GM23338 (cell line): ENCODE measurements around the gene MID1. TPM values are rescaled to one million over a fixed set of nuclear protein-coding genes. Genes with fewer than 3 reads are reported as not detected.
A peak's percentile ranks its signal among the peaks of the same experiment; 100 is the strongest.

Experiments used
- ATAC-seq: fragments of 200-7000 bp; cut with Tn5 transposase; 3 replicates; pipeline ENCODE4 v1.9.1; 2020
- DNase-seq: peaks from one replicate; pipeline ENCODE4 v3.0.0-alpha.2; 2015; ENCODE audit warnings: low spot score
- H2AFZ ChIP-seq: fragments of 200-600 bp; sonication (generic); 2 replicates; pipeline ENCODE4 v1.8.0; 2016; ENCODE audit warnings: antibody characterized with exemption, mild to moderate bottlenecking, moderate library complexity
- H3F3A ChIP-seq: fragments of 200-600 bp; sonication (generic); replicated peaks from 2 replicates; pipeline ENCODE4 v1.8.0; 2017; ENCODE audit warnings: antibody characterized with exemption, mixed run types, low read depth
- H3K27ac ChIP-seq: fragments of 200-600 bp; sonication (generic); 2 replicates; pipeline ENCODE4 v1.6.1; 2016; ENCODE audit warnings: low read depth
- H3K27me3 ChIP-seq: fragments of 200-600 bp; sonication (generic); 2 replicates; pipeline ENCODE4 v1.8.0; 2016; ENCODE audit warnings: mild to moderate bottlenecking, mixed run types, moderate library complexity; ENCODE audit not compliant: insufficient read depth
- H3K36me3 ChIP-seq: fragments of 200-600 bp; sonication (generic); 2 replicates; pipeline ENCODE4 v1.8.0; 2016; ENCODE audit warnings: mild to moderate bottlenecking; ENCODE audit not compliant: insufficient read depth
- H3K4me1 ChIP-seq: fragments of 200-600 bp; sonication (generic); 2 replicates; pipeline ENCODE4 v1.8.0; 2016; ENCODE audit warnings: mild to moderate bottlenecking, moderate library complexity; ENCODE audit not compliant: insufficient read depth
- H3K4me2 ChIP-seq: fragments of 200-600 bp; sonication (generic); 2 replicates; pipeline ENCODE4 v1.7.1; 2017; ENCODE audit warnings: mixed run types
- H3K4me3 ChIP-seq: fragments of 200-600 bp; sonication (generic); 2 replicates; pipeline ENCODE4 v1.6.1; 2016; ENCODE audit warnings: mixed run types
- H3K79me2 ChIP-seq: fragments of 200-600 bp; sonication (generic); replicated peaks from 2 replicates; pipeline ENCODE4 v1.8.0; 2017; ENCODE audit warnings: mild to moderate bottlenecking; ENCODE audit not compliant: insufficient read depth
- H3K9me2 ChIP-seq: fragments of 200-600 bp; sonication (generic); 2 replicates; pipeline ENCODE4 v1.8.0; 2017; ENCODE audit not compliant: insufficient read depth
- H4K20me1 ChIP-seq: fragments of 200-600 bp; sonication (generic); replicated peaks from 2 replicates; pipeline ENCODE4 v1.8.0; 2017; ENCODE audit warnings: mild to moderate bottlenecking; ENCODE audit not compliant: insufficient read depth
- H3K27ac Mint-ChIP-seq: 2 replicates; pipeline ENCODE4 v1.8.0; 2020; ENCODE audit warnings: inconsistent platforms, mild to moderate bottlenecking, moderate library complexity, mixed read lengths
- H3K27me3 Mint-ChIP-seq: 3 replicates; pipeline ENCODE4 v1.8.0; 2022; ENCODE audit warnings: low read depth, mild to moderate bottlenecking, moderate library complexity, mixed read lengths, inconsistent platforms; ENCODE audit not compliant: insufficient read depth, poor library complexity
- H3K36me3 Mint-ChIP-seq: 3 replicates; pipeline ENCODE4 v1.8.0; 2021; ENCODE audit warnings: low read depth, mild to moderate bottlenecking, inconsistent platforms, moderate library complexity, mixed read lengths
- H3K4me1 Mint-ChIP-seq: 3 replicates; pipeline ENCODE4 v1.8.0; 2020; ENCODE audit warnings: mild to moderate bottlenecking, inconsistent platforms, mixed read lengths
- H3K4me3 Mint-ChIP-seq: 3 replicates; pipeline ENCODE4 v1.8.0; 2021; ENCODE audit warnings: moderate library complexity, mild to moderate bottlenecking, inconsistent platforms, mixed read lengths
- H3K9me3 Mint-ChIP-seq: 3 replicates; pipeline ENCODE4 v1.8.0; 2020; ENCODE audit warnings: moderate library complexity, mild to moderate bottlenecking, inconsistent platforms, mixed read lengths
- CREB1 ChIP-seq: fragments of 250-450 bp; sonication (Bioruptor Pico); IDR thresholded peaks from 2 replicates; pipeline ENCODE4 v1.5.0; 2020; ENCODE audit warnings: low read depth, mild to moderate bottlenecking, moderate library complexity
- CTCF ChIP-seq, 2 experiments: fragments of 200-600 bp in 1 of 2; sonication (generic) in 1 of 2; conservative IDR thresholded peaks; 2 replicates each; pipeline versions ENCODE4 v1.5.1 to v1.6.1; 2016 to 2017; ENCODE audit warnings: antibody characterized with exemption in 2 of 2, low read depth in 2 of 2, mild to moderate bottlenecking in 2 of 2, moderate library complexity in 1 of 2
- EZH2 ChIP-seq: fragments of 200-600 bp; sonication (generic); IDR thresholded peaks from one replicate; pipeline ENCODE4 v1.8.0; 2017; ENCODE audit warnings: antibody characterized with exemption, mild to moderate bottlenecking, low read depth; ENCODE audit not compliant: unreplicated experiment
- EZH2phosphoT487 ChIP-seq: fragments of 200-600 bp; sonication (generic); IDR thresholded peaks from one replicate; pipeline ENCODE4 v1.8.1; 2018; ENCODE audit warnings: antibody characterized with exemption; ENCODE audit not compliant: unreplicated experiment
- JUNB ChIP-seq: IDR thresholded peaks from one replicate; pipeline ENCODE4 v1.6.1; 2016; ENCODE audit warnings: antibody characterized with exemption; ENCODE audit not compliant: unreplicated experiment
- NANOG ChIP-seq: IDR thresholded peaks from 2 replicates; pipeline ENCODE4 v1.6.1; 2016; ENCODE audit warnings: antibody characterized with exemption, borderline replicate concordance
- POLR2AphosphoS5 ChIP-seq: IDR thresholded peaks from 2 replicates; pipeline ENCODE4 v1.6.1; 2016; ENCODE audit warnings: antibody characterized with exemption, low read depth
- STAT1 ChIP-seq: IDR thresholded peaks from one replicate; pipeline ENCODE4 v1.6.1; 2016; ENCODE audit warnings: antibody characterized with exemption; ENCODE audit not compliant: unreplicated experiment
- ZNF114 ChIP-seq: fragments of 250-450 bp; sonication (Bioruptor Pico); IDR thresholded peaks from 2 replicates; pipeline ENCODE4 v1.5.0; 2020; ENCODE audit warnings: mild to moderate bottlenecking, moderate library complexity
- ZNF331 ChIP-seq: fragments of 250-450 bp; sonication (Bioruptor Pico); IDR thresholded peaks from 2 replicates; pipeline ENCODE4 v1.5.0; 2020; ENCODE audit warnings: low read depth, mild to moderate bottlenecking, moderate library complexity
- polyA plus RNA-seq: library from polyadenylated mRNA; unstranded; fragments of >200 nt; fragmentation: Nextera tagmentation; extraction: Ambion mirVana; gene quantifications from 2 replicates; pipeline ENCODE4 v1.2.1, GENCODE V29; 2016
- total RNA-seq: library from RNA; depleted of rRNA; stranded (reverse); fragments of >200 nt; shearing (Covaris generic); gene quantifications from 2 replicates; pipeline ENCODE4 v1.2.3, GENCODE V29; 2014
- TF ChIP-seq, protein P1 (sequence below): IDR thresholded peaks from 2 replicates; pipeline ENCODE4 v1.6.1; 2016; ENCODE audit warnings: antibody characterized with exemption
- TF ChIP-seq, protein P2 (sequence below): fragments of 250-450 bp; sonication (Bioruptor Pico); IDR thresholded peaks from 2 replicates; pipeline ENCODE4 v1.5.0; 2020; ENCODE audit warnings: mild to moderate bottlenecking, moderate library complexity
- TF ChIP-seq, protein P3 (sequence below): IDR thresholded peaks from one replicate; pipeline ENCODE4 v1.6.1; 2018; ENCODE audit warnings: antibody characterized with exemption; ENCODE audit not compliant: unreplicated experiment

Gene MID1
- total and polyA plus RNA-seq, 2 experiments from 2014 or later = 27.2 to 39.3 TPM

GRCh38 chrX:10534611-10535010 lies 85.8 kb downstream of the MID1 start:
- Histone ChIP-seq H3K4me3 (no peak overlapping the region), H3K27me3 (no peaks in the 10 kb centered on the region), H3K36me3 (no peaks in the 10 kb centered on the region), H4K20me1 (no peaks in the 10 kb centered on the region), H3K4me2 (no peak overlapping the region), H3K9me2 (no peaks in the 10 kb centered on the region), H3K4me1 (peaks cover 22% of the 10 kb centered on the region), H3K27ac (peak overlapping the region; percentile 67; the same call in 1 of the 2 replicates), H3K79me2 (peaks cover 35% of the 10 kb centered on the region), H3F3A (no peaks in the 10 kb centered on the region), H2AFZ (no peak overlapping the region)
- Mint-ChIP-seq H3K9me3 (no peaks in the 10 kb centered on the region), H3K27me3 (no peaks in the 10 kb centered on the region), H3K4me3 (no peak overlapping the region), H3K4me1 (peaks cover 14% of the 10 kb centered on the region; the same call in 2 of the 3 replicates), H3K27ac (no peak overlapping the region; the same call in 1 of the 2 replicates), H3K36me3 (no peaks in the 10 kb centered on the region)
- TF ChIP-seq EZH2 = no peak
- no peak for TF ChIP-seq NANOG
- no peak for TF ChIP-seq STAT1
- no peak for TF ChIP-seq POLR2AphosphoS5
- TF ChIP-seq EZH2phosphoT487 = no peak
- TF ChIP-seq JUNB = no peak
- TF ChIP-seq CTCF (conservative IDR thresholded peaks at IDR 0.05; ENCODE audit: low read depth in 2 of 2) = no peak
- TF ChIP-seq, protein P1, sequence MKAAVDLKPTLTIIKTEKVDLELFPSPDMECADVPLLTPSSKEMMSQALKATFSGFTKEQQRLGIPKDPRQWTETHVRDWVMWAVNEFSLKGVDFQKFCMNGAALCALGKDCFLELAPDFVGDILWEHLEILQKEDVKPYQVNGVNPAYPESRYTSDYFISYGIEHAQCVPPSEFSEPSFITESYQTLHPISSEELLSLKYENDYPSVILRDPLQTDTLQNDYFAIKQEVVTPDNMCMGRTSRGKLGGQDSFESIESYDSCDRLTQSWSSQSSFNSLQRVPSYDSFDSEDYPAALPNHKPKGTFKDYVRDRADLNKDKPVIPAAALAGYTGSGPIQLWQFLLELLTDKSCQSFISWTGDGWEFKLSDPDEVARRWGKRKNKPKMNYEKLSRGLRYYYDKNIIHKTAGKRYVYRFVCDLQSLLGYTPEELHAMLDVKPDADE = no peak
- TF ChIP-seq, protein P2, sequence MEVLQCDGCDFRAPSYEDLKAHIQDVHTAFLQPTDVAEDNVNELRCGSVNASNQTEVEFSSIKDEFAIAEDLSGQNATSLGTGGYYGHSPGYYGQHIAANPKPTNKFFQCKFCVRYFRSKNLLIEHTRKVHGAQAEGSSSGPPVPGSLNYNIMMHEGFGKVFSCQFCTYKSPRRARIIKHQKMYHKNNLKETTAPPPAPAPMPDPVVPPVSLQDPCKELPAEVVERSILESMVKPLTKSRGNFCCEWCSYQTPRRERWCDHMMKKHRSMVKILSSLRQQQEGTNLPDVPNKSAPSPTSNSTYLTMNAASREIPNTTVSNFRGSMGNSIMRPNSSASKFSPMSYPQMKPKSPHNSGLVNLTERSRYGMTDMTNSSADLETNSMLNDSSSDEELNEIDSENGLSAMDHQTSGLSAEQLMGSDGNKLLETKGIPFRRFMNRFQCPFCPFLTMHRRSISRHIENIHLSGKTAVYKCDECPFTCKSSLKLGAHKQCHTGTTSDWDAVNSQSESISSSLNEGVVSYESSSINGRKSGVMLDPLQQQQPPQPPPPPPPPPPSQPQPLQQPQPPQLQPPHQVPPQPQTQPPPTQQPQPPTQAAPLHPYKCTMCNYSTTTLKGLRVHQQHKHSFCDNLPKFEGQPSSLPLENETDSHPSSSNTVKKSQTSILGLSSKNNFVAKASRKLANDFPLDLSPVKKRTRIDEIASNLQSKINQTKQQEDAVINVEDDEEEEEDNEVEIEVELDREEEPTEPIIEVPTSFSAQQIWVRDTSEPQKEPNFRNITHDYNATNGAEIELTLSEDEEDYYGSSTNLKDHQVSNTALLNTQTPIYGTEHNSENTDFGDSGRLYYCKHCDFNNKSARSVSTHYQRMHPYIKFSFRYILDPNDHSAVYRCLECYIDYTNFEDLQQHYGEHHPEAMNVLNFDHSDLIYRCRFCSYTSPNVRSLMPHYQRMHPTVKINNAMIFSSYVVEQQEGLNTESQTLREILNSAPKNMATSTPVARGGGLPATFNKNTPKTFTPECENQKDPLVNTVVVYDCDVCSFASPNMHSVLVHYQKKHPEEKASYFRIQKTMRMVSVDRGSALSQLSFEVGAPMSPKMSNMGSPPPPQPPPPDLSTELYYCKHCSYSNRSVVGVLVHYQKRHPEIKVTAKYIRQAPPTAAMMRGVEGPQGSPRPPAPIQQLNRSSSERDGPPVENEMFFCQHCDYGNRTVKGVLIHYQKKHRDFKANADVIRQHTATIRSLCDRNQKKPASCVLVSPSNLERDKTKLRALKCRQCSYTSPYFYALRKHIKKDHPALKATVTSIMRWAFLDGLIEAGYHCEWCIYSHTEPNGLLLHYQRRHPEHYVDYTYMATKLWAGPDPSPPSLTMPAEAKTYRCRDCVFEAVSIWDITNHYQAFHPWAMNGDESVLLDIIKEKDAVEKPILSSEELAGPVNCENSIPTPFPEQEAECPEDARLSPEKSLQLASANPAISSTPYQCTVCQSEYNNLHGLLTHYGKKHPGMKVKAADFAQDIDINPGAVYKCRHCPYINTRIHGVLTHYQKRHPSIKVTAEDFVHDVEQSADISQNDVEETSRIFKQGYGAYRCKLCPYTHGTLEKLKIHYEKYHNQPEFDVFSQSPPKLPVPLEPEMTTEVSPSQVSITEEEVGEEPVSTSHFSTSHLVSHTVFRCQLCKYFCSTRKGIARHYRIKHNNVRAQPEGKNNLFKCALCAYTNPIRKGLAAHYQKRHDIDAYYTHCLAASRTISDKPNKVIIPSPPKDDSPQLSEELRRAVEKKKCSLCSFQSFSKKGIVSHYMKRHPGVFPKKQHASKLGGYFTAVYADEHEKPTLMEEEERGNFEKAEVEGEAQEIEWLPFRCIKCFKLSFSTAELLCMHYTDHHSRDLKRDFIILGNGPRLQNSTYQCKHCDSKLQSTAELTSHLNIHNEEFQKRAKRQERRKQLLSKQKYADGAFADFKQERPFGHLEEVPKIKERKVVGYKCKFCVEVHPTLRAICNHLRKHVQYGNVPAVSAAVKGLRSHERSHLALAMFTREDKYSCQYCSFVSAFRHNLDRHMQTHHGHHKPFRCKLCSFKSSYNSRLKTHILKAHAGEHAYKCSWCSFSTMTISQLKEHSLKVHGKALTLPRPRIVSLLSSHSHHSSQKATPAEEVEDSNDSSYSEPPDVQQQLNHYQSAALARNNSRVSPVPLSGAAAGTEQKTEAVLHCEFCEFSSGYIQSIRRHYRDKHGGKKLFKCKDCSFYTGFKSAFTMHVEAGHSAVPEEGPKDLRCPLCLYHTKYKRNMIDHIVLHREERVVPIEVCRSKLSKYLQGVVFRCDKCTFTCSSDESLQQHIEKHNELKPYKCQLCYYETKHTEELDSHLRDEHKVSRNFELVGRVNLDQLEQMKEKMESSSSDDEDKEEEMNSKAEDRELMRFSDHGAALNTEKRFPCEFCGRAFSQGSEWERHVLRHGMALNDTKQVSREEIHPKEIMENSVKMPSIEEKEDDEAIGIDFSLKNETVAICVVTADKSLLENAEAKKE (CRISPR knock-in tag) = no peak
- TF ChIP-seq CREB1 = no peak
- TF ChIP-seq, protein P3, sequence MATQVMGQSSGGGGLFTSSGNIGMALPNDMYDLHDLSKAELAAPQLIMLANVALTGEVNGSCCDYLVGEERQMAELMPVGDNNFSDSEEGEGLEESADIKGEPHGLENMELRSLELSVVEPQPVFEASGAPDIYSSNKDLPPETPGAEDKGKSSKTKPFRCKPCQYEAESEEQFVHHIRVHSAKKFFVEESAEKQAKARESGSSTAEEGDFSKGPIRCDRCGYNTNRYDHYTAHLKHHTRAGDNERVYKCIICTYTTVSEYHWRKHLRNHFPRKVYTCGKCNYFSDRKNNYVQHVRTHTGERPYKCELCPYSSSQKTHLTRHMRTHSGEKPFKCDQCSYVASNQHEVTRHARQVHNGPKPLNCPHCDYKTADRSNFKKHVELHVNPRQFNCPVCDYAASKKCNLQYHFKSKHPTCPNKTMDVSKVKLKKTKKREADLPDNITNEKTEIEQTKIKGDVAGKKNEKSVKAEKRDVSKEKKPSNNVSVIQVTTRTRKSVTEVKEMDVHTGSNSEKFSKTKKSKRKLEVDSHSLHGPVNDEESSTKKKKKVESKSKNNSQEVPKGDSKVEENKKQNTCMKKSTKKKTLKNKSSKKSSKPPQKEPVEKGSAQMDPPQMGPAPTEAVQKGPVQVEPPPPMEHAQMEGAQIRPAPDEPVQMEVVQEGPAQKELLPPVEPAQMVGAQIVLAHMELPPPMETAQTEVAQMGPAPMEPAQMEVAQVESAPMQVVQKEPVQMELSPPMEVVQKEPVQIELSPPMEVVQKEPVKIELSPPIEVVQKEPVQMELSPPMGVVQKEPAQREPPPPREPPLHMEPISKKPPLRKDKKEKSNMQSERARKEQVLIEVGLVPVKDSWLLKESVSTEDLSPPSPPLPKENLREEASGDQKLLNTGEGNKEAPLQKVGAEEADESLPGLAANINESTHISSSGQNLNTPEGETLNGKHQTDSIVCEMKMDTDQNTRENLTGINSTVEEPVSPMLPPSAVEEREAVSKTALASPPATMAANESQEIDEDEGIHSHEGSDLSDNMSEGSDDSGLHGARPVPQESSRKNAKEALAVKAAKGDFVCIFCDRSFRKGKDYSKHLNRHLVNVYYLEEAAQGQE = no peak
- no peak for TF ChIP-seq ZNF114 (CRISPR knock-in tag)
- no peak for TF ChIP-seq ZNF331 (CRISPR knock-in tag)
- no peak for DNase-seq
- no peak for ATAC-seq
